Common myeloid progenitor, CD34-positive (primary cell): ENCODE measurements around the gene RIN3.

Source experiments
- CTCF ChIA-PET: fragments of 350-600 bp; sonication (Branson Sonifier 250); formaldehyde crosslinking; loops from one replicate; lab custom pipeline; 2021; ENCODE audit warnings: antibody characterized with exemption; lab: Charles Lee
- POLR2A ChIA-PET: fragments of 350-600 bp; sonication (Branson Sonifier 250); formaldehyde crosslinking; loops from one replicate; lab custom pipeline; 2021; ENCODE audit warnings: antibody characterized with exemption; lab: Charles Lee
- DNase-seq, 3 donors: peaks; one replicate each; pipeline versions ENCODE4 v3.0.0 to v3.0.0-alpha.2; 2013
- H3K27ac ChIP-seq, 2 experiments: 1 replicate in 1 of 2; 2 replicates in 1 of 2; pipeline ENCODE4 v1.7.0; 2013; ENCODE audit warnings: inconsistent platforms in 2 of 2, low read length in 2 of 2, mild to moderate bottlenecking in 2 of 2, low read depth in 1 of 2, moderate library complexity in 1 of 2; ENCODE audit not compliant: severe bottlenecking in 2 of 2, insufficient read depth in 1 of 2, poor library complexity in 1 of 2
- H3K27me3 ChIP-seq, 5 experiments: replicated peaks in 2 of 5; 1 replicate in 3 of 5; 2 replicates in 2 of 5; pipeline versions ENCODE4 v1.6.1 to v1.7.0; 2013; ENCODE audit warnings: low read length in 4 of 5, mild to moderate bottlenecking in 2 of 5, moderate library complexity in 2 of 5, inconsistent platforms in 1 of 5; ENCODE audit not compliant: insufficient read depth in 5 of 5, control insufficient read depth in 4 of 5
- H3K36me3 ChIP-seq, 4 experiments: 1 replicate in 2 of 4; 2 replicates in 2 of 4; pipeline versions ENCODE4 v1.6.1 to v1.7.0; 2013; ENCODE audit warnings: low read length in 3 of 4, control low read depth in 1 of 4, mild to moderate bottlenecking in 1 of 4; ENCODE audit not compliant: control insufficient read depth in 4 of 4, insufficient read depth in 4 of 4
- H3K4me1 ChIP-seq, 4 experiments: 1 replicate in 3 of 4; 2 replicates in 1 of 4; pipeline versions ENCODE4 v1.6.1 to v1.7.1; 2013; ENCODE audit warnings: low read length in 3 of 4, mild to moderate bottlenecking in 3 of 4, control low read depth in 1 of 4, inconsistent platforms in 1 of 4, moderate library complexity in 1 of 4; ENCODE audit not compliant: control insufficient read depth in 4 of 4, insufficient read depth in 4 of 4; ENCODE audit errors: control extremely low read depth in 1 of 4
- H3K4me3 ChIP-seq, 7 experiments: 1 replicate in 4 of 7; 2 replicates in 3 of 7; pipeline versions ENCODE4 v1.5.1 to v1.7.0; 2013; ENCODE audit warnings: mild to moderate bottlenecking in 7 of 7, low read length in 6 of 7, moderate library complexity in 6 of 7, inconsistent platforms in 2 of 7, low read depth in 2 of 7, control low read depth in 1 of 7; ENCODE audit not compliant: insufficient read depth in 4 of 7, control insufficient read depth in 1 of 7; ENCODE audit errors: extremely low read depth in 1 of 7
- H3K9me3 ChIP-seq, 5 experiments: 1 replicate in 4 of 5; 2 replicates in 1 of 5; pipeline versions ENCODE4 v1.6.1 to v1.7.1; 2013; ENCODE audit warnings: low read length in 4 of 5, mild to moderate bottlenecking in 2 of 5, inconsistent platforms in 1 of 5, low read depth in 1 of 5, moderate library complexity in 1 of 5; ENCODE audit not compliant: control insufficient read depth in 4 of 5, insufficient read depth in 2 of 5; ENCODE audit errors: control extremely low read depth in 1 of 5
- WGBS: methylation state at CpG from one replicate; pipeline ENCODE4 v1.1.5; 2013; ENCODE audit not compliant: insufficient coverage; 5-methylcytosine and 5-hydroxymethylcytosine counted together

Gene RIN3

GRCh38 chr14:92581966-92582566 is 68.5 kb downstream of the RIN3 start:
- no peaks in the 10 kb centered on the region for H3K9me3 ChIP-seq
- H3K4me3 ChIP-seq = no peak overlapping the region
- DNase-seq = peak in 2 of 3 donors; percentile 41 to 55
- peaks cover 0 to 50% (median 12%) of the 10 kb centered on the region in 4 experiments for H3K36me3 ChIP-seq
- no peaks in the 10 kb centered on the region for H3K27me3 ChIP-seq
- CTCF ChIA-PET = interaction anchor here (1.0 kb wide), 1 partner anchor 104 kb away, joined by 3 read pairs; no protein-coding TSS in a partner anchor
- H3K4me1 ChIP-seq = peaks cover 20 to 59% (median 50%) of the 10 kb centered on the region in 4 experiments
- POLR2A ChIA-PET = no interaction called here
- no peak overlapping the region for H3K27ac ChIP-seq
- WGBS = 76% methylated on average over 6 of the region's 11 CpGs

DNA sequence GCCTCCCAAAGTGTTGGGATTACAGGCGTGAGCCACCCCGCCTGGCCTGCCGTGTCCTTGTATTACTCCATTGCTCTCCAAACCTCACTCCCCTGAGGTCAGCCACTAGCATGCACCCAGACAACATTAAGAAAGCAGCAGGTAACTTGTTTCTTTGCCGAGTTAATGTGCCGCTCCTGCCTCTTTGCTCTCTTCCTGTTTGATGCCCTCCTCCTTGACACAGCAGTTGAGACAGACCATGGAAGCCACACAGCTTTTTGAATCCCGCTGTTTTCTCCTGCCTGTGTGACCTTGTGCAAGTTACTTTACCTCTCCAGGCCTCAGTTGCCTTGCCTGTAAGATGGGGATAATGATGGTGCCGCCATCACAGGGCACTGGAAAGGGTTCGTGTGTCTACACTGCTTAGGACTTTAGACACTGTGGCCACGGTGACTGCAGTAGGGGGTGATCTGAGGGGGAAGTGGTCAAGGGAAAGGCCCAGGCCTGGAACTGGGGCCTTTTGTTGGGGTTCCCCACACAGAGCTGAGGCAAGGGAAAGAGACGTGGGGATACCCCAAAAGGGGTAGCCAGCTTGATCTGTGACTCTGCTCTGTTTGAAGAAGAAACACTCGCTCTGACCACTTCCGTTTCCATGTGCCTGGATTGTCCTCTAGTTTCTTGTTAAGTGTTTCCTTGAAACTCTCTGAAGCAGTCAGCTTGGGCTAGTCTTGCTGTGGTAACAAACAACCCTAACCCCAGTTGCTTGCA is 69.3 kb downstream of the RIN3 start:
- WGBS = 90% methylated on average over 11 of the region's 12 CpGs
- DNase-seq = peak in 1 of 3 donors; percentile 30
- H3K36me3 ChIP-seq = peaks cover 0 to 43% (median 10%) of the 10 kb centered on the region in 4 experiments
- CTCF ChIA-PET = interaction anchor here (1.0 kb wide), 1 partner anchor 103 kb away, joined by 3 read pairs; no protein-coding TSS in a partner anchor
- no peak overlapping the region for H3K27ac ChIP-seq
- no peaks in the 10 kb centered on the region for H3K27me3 ChIP-seq
- H3K4me3 ChIP-seq = no peak overlapping the region
- POLR2A ChIA-PET = no interaction called here
- peaks cover 27 to 60% (median 54%) of the 10 kb centered on the region in 4 experiments for H3K4me1 ChIP-seq
- H3K9me3 ChIP-seq = no peaks in the 10 kb centered on the region

- Histone ChIP-seq H3K27me3 (no peaks in the 10 kb centered on the region), H3K4me1 (peaks cover 31 to 73% (median 63%) of the 10 kb centered on the region in 4 experiments), H3K27ac (no peak overlapping the region), H3K9me3 (no peaks in the 10 kb centered on the region), H3K4me3 (no peak overlapping the region), H3K36me3 (peaks cover 2 to 44% (median 7%) of the 10 kb centered on the region in 4 experiments)
- 87% methylated on average over 3 of the region's 3 CpGs for WGBS
- POLR2A ChIA-PET = no interaction called here
- no peak for DNase-seq
- CTCF ChIA-PET = interaction anchor here (0.7 to 2.9 kb wide), 5 partner anchors 10 to 71 kb away, joined by 3 to 10 read pairs (median 6); partner anchors contain the start of gene RIN3
Measured at GRCh38 chr14:92584220-92584619, 70.6 kb downstream of the RIN3 start.

GRCh38 chr14:92584816-92585215 is 71.2 kb downstream of the RIN3 start:
- WGBS = 100% methylated on average over 1 of the region's 6 CpGs
- peaks cover 31 to 79% (median 67%) of the 10 kb centered on the region in 4 experiments for H3K4me1 ChIP-seq
- peaks cover 0 to 43% (median 5%) of the 10 kb centered on the region in 4 experiments for H3K36me3 ChIP-seq
- H3K27ac ChIP-seq = no peak overlapping the region
- ChIA-PET POLR2A (no interaction called here), CTCF (interaction anchor here (0.7 to 3.5 kb wide), 10 partner anchors 9 to 72 kb away, joined by 3 to 22 read pairs (median 6); partner anchors contain the start of gene RIN3)
- no peak overlapping the region for H3K4me3 ChIP-seq
- peak in 2 of 3 donors; percentile 75 to 76 for DNase-seq
- no peaks in the 10 kb centered on the region for H3K27me3 ChIP-seq
- H3K9me3 ChIP-seq = no peaks in the 10 kb centered on the region

GRCh38 chr14:92585981-92586937 is 72.7 kb downstream of the RIN3 start:
- 11% methylated on average over 4 of the region's 9 CpGs for WGBS
- H3K4me1 ChIP-seq = peaks cover 32 to 94% (median 78%) of the 10 kb centered on the region in 4 experiments
- CTCF ChIA-PET = interaction anchor here (0.5 to 3.5 kb wide), 18 partner anchors 8 to 139 kb away, joined by 3 to 22 read pairs (median 5); no protein-coding TSS in a partner anchor
- H3K27me3 ChIP-seq = no peaks in the 10 kb centered on the region
- peak overlapping the region in 1 of 2 experiments; percentile 74 for H3K27ac ChIP-seq
- no peaks in the 10 kb centered on the region for H3K9me3 ChIP-seq
- POLR2A ChIA-PET = interaction anchor here (0.8 kb wide), 1 partner anchor 97 kb away, joined by 5 read pairs; no protein-coding TSS in a partner anchor
- H3K36me3 ChIP-seq = peaks cover 0 to 33% (median 2%) of the 10 kb centered on the region in 4 experiments
- peak; percentile 87 to 97 (median 93) for DNase-seq
- H3K4me3 ChIP-seq = peak overlapping the region in 3 of 7 experiments; percentile 34 to 48 (median 46)

GRCh38 chr14:92586963-92587699 is 73.5 kb downstream of the RIN3 start:
- peaks cover 0 to 31% (median 2%) of the 10 kb centered on the region in 4 experiments for H3K36me3 ChIP-seq
- H3K4me1 ChIP-seq = peaks cover 32 to 89% (median 75%) of the 10 kb centered on the region in 4 experiments
- ChIA-PET CTCF (interaction anchor here (1.0 to 3.5 kb wide), 15 partner anchors 8 to 95 kb away, joined by 3 to 22 read pairs (median 5); no protein-coding TSS in a partner anchor), POLR2A (no interaction called here)
- H3K9me3 ChIP-seq = peaks cover 0 to 4% (median 0%) of the 10 kb centered on the region in 5 experiments
- no peaks in the 10 kb centered on the region for H3K27me3 ChIP-seq
- WGBS = 35% methylated on average over 7 of the region's 7 CpGs
- peak overlapping the region in 1 of 2 experiments; percentile 74 for H3K27ac ChIP-seq
- DNase-seq = peak in 2 of 3 donors; percentile 29 to 51
- H3K4me3 ChIP-seq = peak overlapping the region in 3 of 7 experiments; percentile 34 to 48 (median 46)
